SW 1271 (cell line): ENCODE measurements around the gene TECPR2.

ENCODE experiments used
- DNase-seq, 2 experiments: peaks; one replicate each; lab custom pipeline; 2025; lab: John Stamatoyannopoulos, UW

Gene TECPR2

GRCh38 chr14:102464846-102465341 is 102.2 kb downstream of the TECPR2 start:
- no peak for DNase-seq

GRCh38 chr14:102469261-102469660 is 106.5 kb downstream of the TECPR2 start:
- DNase-seq = no peak

GRCh38 chr14:102471921-102472790 is 109.4 kb downstream of the TECPR2 start:
- no peak for DNase-seq

- no peak for DNase-seq
Measured at GRCh38 chr14:102472791-102473150, 110.0 kb downstream of the TECPR2 start.

GRCh38 chr14:102473559-102473958 is 110.8 kb downstream of the TECPR2 start:
- DNase-seq = no peak

- DNase-seq = no peak
Measured at GRCh38 chr14:102474934-102475333, 112.2 kb downstream of the TECPR2 start.

GRCh38 chr14:102479107-102479506 is 116.4 kb downstream of the TECPR2 start:
- no peak for DNase-seq

- DNase-seq = no peak
Measured at GRCh38 chr14:102479777-102480176, 117.0 kb downstream of the TECPR2 start.

GRCh38 chr14:102481371-102481770 is 118.6 kb downstream of the TECPR2 start:
- DNase-seq = no peak

- no peak for DNase-seq
Measured at GRCh38 chr14:102481791-102482238, 119.1 kb downstream of the TECPR2 start.

GRCh38 chr14:102484316-102484715 is 121.6 kb downstream of the TECPR2 start:
- no peak for DNase-seq

- DNase-seq = no peak
Measured at GRCh38 chr14:102485693-102486512, 123.2 kb downstream of the TECPR2 start.

GRCh38 chr14:102486513-102487203 is 123.9 kb downstream of the TECPR2 start:
- DNase-seq = no peak

- no peak for DNase-seq
Measured at GRCh38 chr14:102487204-102487577, 124.5 kb downstream of the TECPR2 start.

GRCh38 chr14:102490456-102490855 is 127.7 kb downstream of the TECPR2 start:
- no peak for DNase-seq

GRCh38 chr14:102491366-102491765 is 128.6 kb downstream of the TECPR2 start:
- no peak for DNase-seq

GRCh38 chr14:102491786-102492530 is 129.2 kb downstream of the TECPR2 start:
- no peak for DNase-seq

- no peak for DNase-seq
Measured at GRCh38 chr14:102492531-102492910, 129.8 kb downstream of the TECPR2 start.

- DNase-seq = no peak
Measured at GRCh38 chr14:102493096-102493495, 130.4 kb downstream of the TECPR2 start.

GRCh38 chr14:102493585-102493984 is 130.8 kb downstream of the TECPR2 start:
- DNase-seq = no peak

- DNase-seq = no peak
Measured at GRCh38 chr14:102495491-102496330, 133.0 kb downstream of the TECPR2 start.
